ENCODE data around the gene KYAT1.

Gene KYAT1

DNA sequence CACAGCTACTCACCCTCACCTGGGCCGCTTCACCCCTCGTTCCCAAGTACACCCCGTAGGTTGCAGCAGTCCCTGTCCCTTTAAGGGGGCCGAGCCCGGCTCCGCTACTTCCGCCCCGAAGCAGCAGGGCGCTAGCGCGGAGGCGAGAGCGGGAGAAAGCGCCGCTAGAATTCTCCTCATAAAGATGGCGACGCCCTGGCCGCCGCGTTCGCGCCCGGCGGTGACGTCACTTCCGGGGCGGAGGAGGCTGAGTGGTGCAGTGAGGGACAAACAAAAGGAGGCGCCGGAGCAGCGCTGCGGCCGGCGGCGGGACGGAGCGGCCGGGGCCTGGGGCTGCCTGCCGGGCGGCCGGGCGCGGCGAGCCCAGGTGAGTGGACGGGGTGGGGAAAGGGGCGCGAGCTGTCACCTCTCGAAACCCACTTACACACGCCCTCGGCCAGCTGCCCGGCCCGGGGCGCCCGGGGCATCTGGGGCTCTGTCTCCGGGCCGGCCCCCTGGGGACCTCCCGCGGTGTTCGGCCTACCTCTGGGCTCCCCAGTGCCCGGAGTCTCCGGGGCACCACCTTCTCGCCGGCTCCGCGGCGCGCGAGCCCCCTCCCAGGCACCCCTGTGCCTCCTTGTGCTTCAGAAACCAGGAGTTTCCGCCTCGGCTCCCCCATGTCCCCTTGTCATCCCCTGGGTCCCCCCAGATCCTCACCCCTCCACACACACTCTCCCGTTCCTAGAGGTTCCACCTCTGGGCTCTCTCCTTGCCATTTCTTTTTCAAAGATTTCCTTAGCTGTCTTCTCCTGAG, at the start of gene KYAT1, which contains the start of gene LRRC8A:
Gene KYAT1 (minus strand): TSS at position 67 of the 793 bp plus-strand sequence. CDS start 36,545 bp downstream, outside the sequence.
Gene LRRC8A (plus strand): TSS at position 250 of the 793 bp plus-strand sequence. CDS start 25,032 bp downstream, outside the sequence.
- DNase-seq (ENCODE audit: low read depth in 2 of 2) = peak; percentile 96 to 98

DNA sequence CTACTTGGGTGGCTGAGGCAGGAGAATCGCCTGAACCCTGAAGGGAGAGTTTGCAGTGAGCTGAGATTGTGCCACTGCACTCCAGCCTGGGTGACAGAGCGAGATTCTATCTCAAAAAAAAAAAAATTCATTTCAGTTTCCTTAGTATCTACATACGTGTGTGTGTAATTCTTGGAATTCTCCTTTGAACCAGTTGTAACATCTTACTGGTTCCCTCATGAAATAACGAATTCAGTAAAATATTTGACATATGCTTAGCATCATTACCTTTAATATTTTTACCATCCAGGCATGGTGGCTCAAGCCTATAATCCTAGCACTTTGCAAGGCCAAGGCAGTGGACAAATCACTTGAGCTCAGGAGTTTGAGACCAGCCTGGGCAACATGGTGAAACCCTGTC, 47.8 kb upstream of the KYAT1 start:
- no peak for DNase-seq (ENCODE audit: low read depth in 2 of 2)

- DNase-seq (ENCODE audit: low read depth in 2 of 2) = no peak
Measured at GRCh38 chr9:128928624-128929023, 46.9 kb upstream of the KYAT1 start.

GRCh38 chr9:128927731-128928411, 46.1 kb upstream of the KYAT1 start:
- DNase-seq (ENCODE audit: low read depth in 2 of 2) = peak; percentile 27 to 33

GRCh38 chr9:128923493-128923883, 41.7 kb upstream of the KYAT1 start:
- DNase-seq (ENCODE audit: low read depth in 2 of 2) = no peak

- no peak for DNase-seq (ENCODE audit: low read depth in 2 of 2)
Measured at GRCh38 chr9:128921881-128922763, 40.4 kb upstream of the KYAT1 start.

DNA sequence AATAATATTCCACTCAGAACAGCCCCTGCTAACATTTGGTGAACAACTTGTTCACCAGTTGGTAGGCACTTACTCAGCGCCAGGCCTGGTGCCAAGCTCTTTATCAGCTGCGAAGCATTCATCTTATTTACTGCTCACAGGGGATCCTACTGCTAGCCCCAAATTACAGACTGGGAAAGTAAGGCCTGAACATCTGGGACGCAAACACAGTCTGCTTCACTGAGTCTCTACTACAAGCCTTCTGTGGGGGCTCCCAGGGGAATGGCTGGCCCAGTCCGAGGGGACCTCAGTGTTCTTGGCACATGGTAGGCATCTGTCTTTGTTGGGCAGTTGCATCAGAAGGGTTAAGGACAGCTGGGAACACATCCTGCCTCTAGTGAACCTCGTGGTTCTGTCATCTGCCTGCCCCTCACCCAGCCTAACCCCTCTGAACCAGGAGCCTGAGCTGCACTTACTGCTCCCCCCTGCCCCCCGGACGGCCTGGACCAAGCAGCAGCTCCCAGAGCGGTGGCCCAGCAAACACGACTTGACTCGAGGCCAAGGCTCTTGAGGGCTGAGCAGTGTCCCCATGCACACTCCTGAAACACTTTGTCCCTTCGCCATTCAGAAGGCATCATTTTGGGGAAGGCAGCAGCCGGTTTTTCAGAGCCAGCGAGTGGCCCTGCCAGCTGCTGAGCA, 38.8 kb upstream of the KYAT1 start, which contains the start of gene PHYHD1:
Gene PHYHD1 (plus strand): TSS at position 602 of the 678 bp plus-strand sequence. CDS start 1,342 bp downstream, outside the sequence.
- no peak for DNase-seq (ENCODE audit: low read depth in 2 of 2)

DNA sequence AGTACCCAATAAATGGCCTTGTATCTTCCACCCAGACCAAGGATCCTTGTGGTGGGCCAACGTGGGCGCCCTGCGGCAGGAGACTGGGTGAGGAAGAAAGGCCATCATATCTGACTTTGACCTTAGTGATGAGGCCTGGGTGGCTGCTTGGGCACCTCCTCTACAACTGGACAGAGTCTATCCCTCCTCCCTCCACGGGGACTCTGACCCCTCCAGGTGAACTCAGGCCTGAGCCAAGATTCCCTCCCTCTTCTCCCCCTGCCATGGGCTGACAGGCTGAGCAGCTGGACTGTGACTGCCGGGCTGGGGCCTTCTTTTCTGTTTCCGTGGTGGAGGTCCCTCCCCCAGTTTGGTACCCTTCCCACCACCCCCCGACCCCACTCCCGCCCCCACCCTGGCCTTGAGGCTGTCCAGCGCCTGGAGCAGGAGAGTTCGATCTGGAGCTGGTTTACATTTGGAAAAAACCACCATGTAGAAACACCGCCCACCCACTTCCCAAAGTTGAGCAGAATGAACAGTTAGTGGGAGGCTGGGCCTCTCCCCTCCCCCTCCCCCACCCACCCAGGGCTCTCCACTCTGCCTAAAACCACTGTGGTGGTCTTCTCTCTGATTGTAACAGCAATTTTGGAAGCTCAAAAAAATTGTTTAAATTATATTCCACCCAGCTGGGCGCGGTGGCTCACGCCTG, 37.8 kb upstream of the KYAT1 start:
- no peak for DNase-seq (ENCODE audit: low read depth in 2 of 2)

DNA sequence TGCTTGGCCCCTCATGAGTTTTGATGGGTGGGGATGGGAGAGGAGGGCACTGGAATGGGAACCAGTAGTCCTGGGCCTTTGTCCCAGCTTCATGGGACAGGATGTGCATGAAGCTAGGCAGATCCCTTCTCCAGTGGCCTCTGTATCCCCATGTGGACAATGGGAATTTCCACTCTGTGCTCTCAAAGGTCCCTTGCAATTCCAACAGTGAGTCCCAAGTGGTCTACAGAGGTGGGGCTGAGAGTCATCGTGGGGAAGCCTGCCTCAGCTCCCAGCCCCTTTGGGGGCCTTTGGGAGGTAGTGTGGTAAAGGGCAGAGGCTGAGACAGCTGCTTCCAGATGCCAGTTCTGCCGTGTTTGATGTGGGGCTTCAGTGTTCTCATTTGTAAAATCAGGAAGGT, 37.2 kb upstream of the KYAT1 start:
- DNase-seq (ENCODE audit: low read depth in 2 of 2) = no peak

DNA sequence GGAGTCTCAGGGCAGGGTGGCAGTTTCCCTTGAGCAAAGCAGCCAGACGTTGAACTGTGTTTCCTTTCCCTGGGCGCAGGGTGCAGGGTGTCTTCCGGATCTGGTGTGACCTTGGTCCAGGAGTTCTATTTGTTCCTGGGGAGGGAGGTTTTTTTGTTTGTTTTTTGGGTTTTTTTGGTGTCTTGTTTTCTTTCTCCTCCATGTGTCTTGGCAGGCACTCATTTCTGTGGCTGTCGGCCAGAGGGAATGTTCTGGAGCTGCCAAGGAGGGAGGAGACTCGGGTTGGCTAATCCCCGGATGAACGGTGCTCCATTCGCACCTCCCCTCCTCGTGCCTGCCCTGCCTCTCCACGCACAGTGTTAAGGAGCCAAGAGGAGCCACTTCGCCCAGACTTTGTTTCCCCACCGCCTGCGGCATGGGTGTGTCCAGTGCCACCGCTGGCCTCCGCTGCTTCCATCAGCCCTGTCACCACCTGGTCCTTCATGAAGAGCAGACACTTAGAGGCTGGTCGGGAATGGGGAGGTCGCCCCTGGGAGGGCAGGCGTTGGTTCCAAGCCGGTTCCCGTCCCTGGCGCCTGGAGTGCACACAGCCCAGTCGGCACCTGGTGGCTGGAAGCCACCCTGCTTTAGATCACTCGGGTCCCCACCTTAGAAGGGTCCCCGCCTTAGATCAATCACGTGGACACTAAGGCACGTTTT, 35.5 kb upstream of the KYAT1 start:
- no peak for DNase-seq (ENCODE audit: low read depth in 2 of 2)

DNA sequence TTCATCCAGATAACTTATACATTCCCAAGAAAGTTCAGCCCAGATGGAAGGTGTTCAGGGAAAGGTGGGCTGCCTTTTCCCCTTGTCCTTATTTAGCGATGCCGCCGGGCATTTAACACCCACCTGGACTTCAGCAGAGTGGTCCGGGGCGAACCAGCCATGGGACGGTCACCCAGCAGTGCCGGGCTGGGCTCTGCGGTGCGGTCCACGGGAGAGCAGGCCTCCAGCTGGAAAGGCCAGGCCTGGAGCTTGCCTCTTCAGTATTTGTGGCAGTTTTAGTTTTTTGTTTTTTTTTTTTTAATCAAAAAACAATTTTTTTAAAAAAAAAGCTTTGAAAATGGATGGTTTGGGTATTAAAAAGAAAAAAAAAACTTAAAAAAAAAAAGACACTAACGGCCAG, 35.0 kb upstream of the KYAT1 start:
- DNase-seq (ENCODE audit: low read depth in 2 of 2) = no peak

DNA sequence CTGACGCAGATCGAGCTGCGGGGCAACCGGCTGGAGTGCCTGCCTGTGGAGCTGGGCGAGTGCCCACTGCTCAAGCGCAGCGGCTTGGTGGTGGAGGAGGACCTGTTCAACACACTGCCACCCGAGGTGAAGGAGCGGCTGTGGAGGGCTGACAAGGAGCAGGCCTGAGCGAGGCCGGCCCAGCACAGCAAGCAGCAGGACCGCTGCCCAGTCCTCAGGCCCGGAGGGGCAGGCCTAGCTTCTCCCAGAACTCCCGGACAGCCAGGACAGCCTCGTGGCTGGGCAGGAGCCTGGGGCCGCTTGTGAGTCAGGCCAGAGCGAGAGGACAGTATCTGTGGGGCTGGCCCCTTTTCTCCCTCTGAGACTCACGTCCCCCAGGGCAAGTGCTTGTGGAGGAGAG, 34.5 kb upstream of the KYAT1 start:
- no peak for DNase-seq (ENCODE audit: low read depth in 2 of 2)

DNA sequence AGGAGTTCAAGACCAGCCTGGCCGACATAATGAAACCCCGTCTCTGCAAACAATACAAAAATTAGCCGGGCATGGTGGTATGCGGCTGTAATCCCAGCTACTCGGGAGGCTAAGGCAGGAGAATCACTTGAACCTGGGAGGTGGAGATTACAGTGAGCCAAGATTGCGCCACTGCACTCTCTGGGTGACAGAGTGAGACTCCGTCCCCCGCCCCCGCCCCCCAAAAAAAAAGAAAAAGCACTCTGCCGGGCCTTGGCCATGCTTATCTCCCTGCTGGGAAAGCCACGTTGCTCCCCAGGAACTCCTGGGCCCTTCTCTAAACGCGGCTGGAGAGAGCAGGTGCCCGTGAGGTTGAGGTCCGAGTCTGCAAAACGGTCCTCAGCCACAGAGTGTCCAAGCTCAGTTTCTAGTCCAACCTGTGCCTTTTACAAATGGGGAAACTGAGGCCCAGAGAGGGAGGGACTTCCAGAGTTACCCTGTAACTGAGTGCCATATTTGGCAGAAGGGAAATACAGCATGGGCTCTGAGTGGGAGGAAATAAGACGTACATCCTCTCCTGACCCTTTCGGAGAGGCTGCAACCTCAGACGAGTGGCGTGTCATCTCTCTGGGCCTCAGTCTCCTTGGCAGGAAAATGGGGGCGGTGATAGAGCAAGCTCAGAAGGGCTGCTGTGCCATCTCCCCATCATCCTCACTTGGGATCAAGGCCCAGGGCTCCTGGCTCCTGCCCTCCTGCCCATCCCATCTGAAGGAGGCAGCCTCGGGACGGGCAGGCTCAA, 32.4 kb upstream of the KYAT1 start:
- DNase-seq (ENCODE audit: low read depth in 2 of 2) = no peak

DNA sequence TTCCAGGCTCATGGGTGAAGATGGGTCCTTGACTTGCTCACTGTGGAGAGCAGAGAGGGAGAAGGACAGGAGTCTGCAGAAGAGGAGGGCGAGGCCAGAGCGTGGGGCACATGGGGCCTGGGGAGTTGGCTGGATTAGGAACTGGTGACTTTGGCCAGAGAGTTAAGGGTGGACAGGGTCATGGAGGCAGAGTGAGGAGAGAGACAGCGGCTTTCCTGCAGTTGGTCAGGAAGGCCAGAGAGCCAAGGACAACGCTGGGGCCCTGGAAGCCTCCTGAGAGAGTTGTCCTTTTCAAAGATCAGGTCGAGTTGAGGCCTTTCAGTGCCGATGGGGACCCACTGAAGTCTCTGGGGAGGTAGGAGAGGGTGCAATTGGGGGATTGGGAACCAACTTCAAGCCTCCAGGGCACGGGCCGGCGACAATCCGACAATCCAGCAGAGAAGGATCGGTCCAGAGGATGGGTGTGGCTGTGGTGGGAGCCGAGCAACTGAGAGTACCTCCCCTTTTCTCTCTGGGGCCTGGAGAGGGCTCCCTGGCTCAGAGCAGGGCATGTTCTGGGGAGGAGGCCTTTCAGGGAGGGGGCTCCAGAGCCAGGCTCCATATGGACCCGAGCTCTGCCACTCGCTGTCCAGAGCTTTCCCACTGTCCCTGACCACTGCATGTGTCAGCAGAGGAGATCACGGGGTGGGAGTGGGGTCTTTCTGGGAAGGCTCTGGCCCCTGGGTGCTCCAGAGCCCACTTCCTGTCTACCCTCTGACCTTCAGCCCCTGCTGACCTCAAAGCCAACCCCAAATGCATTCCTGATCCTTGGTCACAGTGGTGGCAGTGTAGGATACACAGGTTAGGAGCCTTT, 31.5 kb upstream of the KYAT1 start:
- DNase-seq (ENCODE audit: low read depth in 2 of 2) = no peak

DNA sequence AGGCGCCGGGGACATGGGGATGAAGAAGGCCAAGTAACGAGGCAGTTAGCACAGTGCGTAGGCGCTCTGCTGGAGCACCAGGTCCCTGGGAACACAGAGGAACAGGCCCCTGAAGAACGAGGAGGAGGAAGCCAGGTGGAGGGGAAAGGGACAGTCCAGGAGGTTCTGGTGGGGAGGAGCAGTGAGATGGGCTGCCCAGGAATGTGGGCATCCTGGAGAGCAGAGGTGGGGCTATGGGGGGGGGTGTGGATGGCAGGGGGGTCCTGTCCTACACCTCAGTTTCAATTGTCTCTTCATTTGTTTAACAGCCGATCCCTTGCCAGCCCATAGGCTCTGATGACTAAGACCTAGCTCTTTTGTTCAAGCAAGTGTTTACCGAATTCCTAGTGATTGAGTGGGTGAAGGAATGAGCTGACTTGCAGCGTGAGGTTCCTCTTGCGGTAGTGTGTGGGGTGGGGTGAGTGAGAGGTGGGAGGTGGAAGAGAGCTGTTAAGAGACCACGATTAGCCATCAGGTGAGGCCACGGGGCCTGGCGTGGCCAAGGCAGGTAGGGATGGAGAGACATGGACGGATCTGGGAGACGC, 30.6 kb upstream of the KYAT1 start:
- DNase-seq (ENCODE audit: low read depth in 2 of 2) = no peak

GRCh38 chr9:128911529-128912035, 29.8 kb upstream of the KYAT1 start:
- DNase-seq (ENCODE audit: low read depth in 2 of 2) = no peak

DNA sequence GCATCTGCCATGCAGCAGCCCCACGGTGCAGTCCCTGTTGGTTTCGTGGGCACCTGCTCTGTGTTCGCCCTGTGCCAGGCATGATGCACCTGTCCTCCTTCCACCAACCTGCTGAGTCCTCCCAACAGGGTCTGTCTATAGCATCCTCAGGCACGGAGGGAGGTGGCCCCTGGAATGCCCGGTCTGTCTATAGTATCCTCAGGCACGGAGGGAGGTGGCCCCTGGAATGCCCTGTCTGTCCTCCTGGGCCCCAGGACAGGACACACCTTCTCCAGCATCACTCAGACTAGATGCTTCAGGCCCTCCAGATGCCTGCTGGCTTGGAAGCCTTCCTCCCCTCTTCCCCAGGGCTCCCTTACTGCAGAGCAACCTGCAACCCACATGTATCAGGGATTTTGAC, 29.2 kb upstream of the KYAT1 start:
- no peak for DNase-seq (ENCODE audit: low read depth in 2 of 2)

GRCh38 chr9:128909859-128910258, 28.1 kb upstream of the KYAT1 start:
- no peak for DNase-seq (ENCODE audit: low read depth in 2 of 2)

Measured in activated CD4-positive, alpha-beta T cell treated with anti-CD3 and anti-CD28 coated beads for 24 hours (primary cell).